BLaER1 (cell line): ENCODE results near the gene DLG2.

Source experiments
- H3K27ac ChIP-seq: shearing (Covaris generic); formaldehyde crosslinking; 2 replicates; pipeline ENCODE4 v1.8.1; 2022
- H3K27me3 ChIP-seq: shearing (Covaris generic); formaldehyde crosslinking; 2 replicates; pipeline ENCODE4 v1.8.1; 2022
- H3K36me3 ChIP-seq: shearing (Covaris generic); formaldehyde crosslinking; 2 replicates; pipeline ENCODE4 v1.8.1; 2022
- H3K4me1 ChIP-seq: shearing (Covaris generic); formaldehyde crosslinking; 2 replicates; pipeline ENCODE4 v1.8.1; 2022
- H3K4me2 ChIP-seq: shearing (Covaris generic); formaldehyde crosslinking; 2 replicates; pipeline ENCODE4 v1.8.1; 2022
- H3K4me3 ChIP-seq: shearing (Covaris generic); formaldehyde crosslinking; 2 replicates; pipeline ENCODE4 v1.8.1; 2022
- H3K9ac ChIP-seq: shearing (Covaris generic); formaldehyde crosslinking; 2 replicates; pipeline ENCODE4 v1.8.1; 2022
- H3K9me3 ChIP-seq: shearing (Covaris generic); formaldehyde crosslinking; 2 replicates; pipeline ENCODE4 v1.8.1; 2022
- H4K20me1 ChIP-seq: shearing (Covaris generic); formaldehyde crosslinking; 2 replicates; pipeline ENCODE4 v1.8.1; 2022
- Cebpa-rat ChIP-seq: shearing (Covaris generic); IDR thresholded peaks from 2 replicates; pipeline ENCODE4 v1.8.1; 2022

DLG2 gene

DNA sequence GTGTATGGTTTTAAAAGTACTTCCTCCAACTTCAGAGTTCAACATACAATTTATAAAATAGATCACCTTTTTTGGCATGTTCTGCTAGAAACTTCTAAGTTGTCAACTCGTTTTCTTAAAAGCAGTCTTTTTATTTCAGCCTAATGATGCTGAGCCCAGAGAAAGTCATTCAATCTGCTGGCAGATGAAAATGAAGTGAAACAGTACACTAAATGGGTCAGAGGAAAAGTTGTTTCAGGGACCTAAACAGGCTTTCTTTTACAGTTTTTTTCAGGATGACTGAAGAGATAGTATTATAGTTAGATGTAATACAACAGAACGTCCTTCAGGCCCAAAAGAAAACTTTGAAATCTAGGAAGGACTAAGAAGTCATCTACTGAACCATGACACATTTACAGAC lies 1498.3 kb downstream of the DLG2 start:
- Histone ChIP-seq H3K27ac (no peak overlapping the region), H3K4me2 (0 out of 2 replicates have a peak overlapping the region, but pooled peaks have one; percentile 18), H3K4me1 (peaks cover 9% of the 10 kb centered on the region), H3K4me3 (no peak overlapping the region), H3K27me3 (no peaks in the 10 kb centered on the region), H4K20me1 (no peaks in the 10 kb centered on the region), H3K36me3 (no peaks in the 10 kb centered on the region), H3K9me3 (no peaks in the 10 kb centered on the region), H3K9ac (no peak overlapping the region)
- TF ChIP-seq Cebpa-rat: no peak

DNA sequence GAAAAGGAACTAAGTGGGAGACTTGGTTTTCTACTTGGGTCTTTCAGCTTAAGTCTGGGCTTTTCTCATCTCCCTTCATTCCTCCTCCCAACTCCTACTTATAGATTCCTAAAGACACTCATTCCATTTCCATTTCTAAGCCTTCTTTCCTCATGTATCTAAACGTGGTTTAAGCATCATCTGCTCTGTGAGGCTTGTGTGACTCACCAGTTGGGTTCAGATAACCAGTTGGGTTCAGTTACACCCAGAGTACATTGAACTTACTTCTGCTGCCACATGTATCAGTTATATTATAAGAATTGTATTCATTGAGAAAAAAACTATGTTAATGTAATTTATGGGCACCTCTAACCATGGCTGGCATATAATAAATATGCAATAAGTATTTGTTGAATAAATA lies 1509.8 kb downstream of the DLG2 start:
- H3K27ac ChIP-seq: no peak overlapping the region
- H3K4me1 ChIP-seq: no peaks in the 10 kb centered on the region
- TF ChIP-seq Cebpa-rat: no peak
- no peaks in the 10 kb centered on the region; the same call in 1 of the 2 replicates for H3K9me3 ChIP-seq
- H3K4me3 ChIP-seq: no peak overlapping the region
- H3K36me3 ChIP-seq: no peaks in the 10 kb centered on the region
- no peak overlapping the region for H3K9ac ChIP-seq
- H4K20me1 ChIP-seq: no peaks in the 10 kb centered on the region
- no peak overlapping the region for H3K4me2 ChIP-seq
- no peaks in the 10 kb centered on the region for H3K27me3 ChIP-seq

DNA sequence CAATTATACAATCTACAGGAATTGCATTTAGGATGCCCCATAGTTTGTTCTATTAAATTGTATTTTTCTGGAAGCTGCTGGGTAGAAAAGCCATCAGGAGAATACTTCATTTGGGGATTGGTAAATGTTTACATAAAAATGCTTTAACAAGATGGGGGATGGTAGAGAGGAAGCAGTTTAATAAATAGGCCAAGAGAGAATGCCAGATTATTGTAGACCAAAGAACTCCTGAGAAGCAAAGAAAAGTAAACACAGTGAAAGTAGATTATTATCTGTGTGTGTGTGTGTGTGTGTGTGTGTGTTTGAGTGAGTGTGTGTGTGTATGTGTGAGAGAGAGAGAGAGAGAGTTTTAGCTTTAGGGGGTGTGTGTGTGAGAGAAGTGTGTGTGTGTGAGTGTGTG lies 1520.6 kb downstream of the DLG2 start:
- no peak for TF ChIP-seq Cebpa-rat
- H4K20me1 ChIP-seq: no peaks in the 10 kb centered on the region
- no peaks in the 10 kb centered on the region for H3K27me3 ChIP-seq
- no peak overlapping the region for H3K27ac ChIP-seq
- no peak overlapping the region for H3K4me3 ChIP-seq
- no peak overlapping the region for H3K9ac ChIP-seq
- no peaks in the 10 kb centered on the region for H3K4me1 ChIP-seq
- no peaks in the 10 kb centered on the region for H3K9me3 ChIP-seq
- H3K36me3 ChIP-seq: no peaks in the 10 kb centered on the region
- no peak overlapping the region for H3K4me2 ChIP-seq

DNA sequence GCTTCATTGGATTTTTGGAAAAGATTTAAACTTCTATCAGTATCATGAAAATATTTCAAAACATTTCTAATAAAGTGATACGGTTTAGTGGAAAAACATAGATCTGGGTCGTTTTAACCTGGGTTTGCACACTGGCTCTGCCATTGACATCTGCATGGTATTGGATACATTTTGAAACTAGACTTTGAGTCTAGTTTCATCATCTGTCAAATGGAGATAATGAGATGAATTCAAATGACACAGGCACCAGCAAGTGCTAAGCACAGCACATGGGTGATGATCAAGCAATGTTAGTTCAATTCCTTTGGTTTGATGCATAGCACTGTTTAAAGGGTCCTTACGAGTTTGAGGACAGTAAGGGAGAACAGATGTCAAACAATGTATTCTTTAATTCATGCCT lies 1522.0 kb downstream of the DLG2 start:
- Histone ChIP-seq H3K4me2 (no peak overlapping the region), H3K9ac (no peak overlapping the region), H4K20me1 (no peaks in the 10 kb centered on the region), H3K4me3 (no peak overlapping the region), H3K4me1 (no peaks in the 10 kb centered on the region), H3K27ac (no peak overlapping the region), H3K27me3 (no peaks in the 10 kb centered on the region), H3K9me3 (no peaks in the 10 kb centered on the region), H3K36me3 (no peaks in the 10 kb centered on the region)
- no peak for TF ChIP-seq Cebpa-rat

DNA sequence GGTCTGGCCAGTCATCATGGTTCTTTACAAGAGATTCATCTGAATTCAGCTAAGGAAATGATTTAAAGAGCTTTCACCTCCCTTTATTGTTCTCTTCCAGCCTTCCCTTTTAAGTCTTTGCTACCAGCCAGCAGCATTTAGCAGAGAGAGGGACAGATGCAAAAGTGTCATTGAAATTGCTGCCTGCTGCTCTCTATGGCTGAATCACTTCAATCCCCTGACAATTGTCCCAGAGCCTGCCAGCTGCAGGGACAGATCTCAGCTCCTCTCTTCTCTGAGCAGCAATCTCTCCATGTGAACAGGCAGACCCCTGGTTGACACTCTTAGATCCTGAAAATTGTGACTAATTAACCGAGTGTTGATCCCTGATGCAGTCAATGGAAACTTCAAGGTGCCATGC lies 1524.0 kb downstream of the DLG2 start:
- no peak for TF ChIP-seq Cebpa-rat
- Histone ChIP-seq H3K4me1 (no peaks in the 10 kb centered on the region), H3K9ac (no peak overlapping the region), H3K4me2 (no peak overlapping the region), H3K9me3 (no peaks in the 10 kb centered on the region), H4K20me1 (no peaks in the 10 kb centered on the region), H3K36me3 (no peaks in the 10 kb centered on the region), H3K4me3 (no peak overlapping the region), H3K27ac (no peak overlapping the region), H3K27me3 (no peaks in the 10 kb centered on the region)

DNA sequence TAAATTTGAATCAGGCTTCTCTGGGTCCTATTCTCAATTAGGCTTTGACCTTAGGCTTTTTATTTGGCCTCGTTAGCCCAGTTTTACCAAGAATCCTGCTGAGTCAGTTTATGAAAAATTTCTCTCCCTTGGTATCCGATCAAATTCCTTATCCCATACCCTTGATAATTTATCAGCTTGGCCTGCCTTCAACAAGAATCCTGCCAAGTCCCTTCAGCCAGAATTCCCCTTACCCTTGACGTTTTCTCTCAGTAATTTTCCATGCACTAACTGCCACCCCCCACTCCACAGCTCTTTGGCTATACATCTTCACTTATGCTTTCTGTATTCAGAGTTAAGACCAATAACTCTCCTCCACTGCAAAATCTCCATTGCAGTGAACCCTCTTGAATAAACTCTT lies 1530.0 kb downstream of the DLG2 start:
- H3K9ac ChIP-seq: no peak overlapping the region
- no peak overlapping the region for H3K4me2 ChIP-seq
- no peak for TF ChIP-seq Cebpa-rat
- H3K4me3 ChIP-seq: no peak overlapping the region
- no peak overlapping the region for H3K27ac ChIP-seq
- H3K36me3 ChIP-seq: no peaks in the 10 kb centered on the region
- H3K9me3 ChIP-seq: no peaks in the 10 kb centered on the region
- H4K20me1 ChIP-seq: no peaks in the 10 kb centered on the region
- H3K27me3 ChIP-seq: no peaks in the 10 kb centered on the region
- no peaks in the 10 kb centered on the region for H3K4me1 ChIP-seq

GRCh38 chr11:84091212-84091986 lies 1535.7 kb downstream of the DLG2 start:
- H3K4me1 ChIP-seq: no peaks in the 10 kb centered on the region
- H3K9ac ChIP-seq: no peak overlapping the region
- H4K20me1 ChIP-seq: no peaks in the 10 kb centered on the region
- no peaks in the 10 kb centered on the region for H3K27me3 ChIP-seq
- H3K4me2 ChIP-seq: no peak overlapping the region
- no peaks in the 10 kb centered on the region for H3K9me3 ChIP-seq
- TF ChIP-seq Cebpa-rat: no peak
- no peaks in the 10 kb centered on the region for H3K36me3 ChIP-seq
- no peak overlapping the region for H3K4me3 ChIP-seq
- H3K27ac ChIP-seq: no peak overlapping the region

DNA sequence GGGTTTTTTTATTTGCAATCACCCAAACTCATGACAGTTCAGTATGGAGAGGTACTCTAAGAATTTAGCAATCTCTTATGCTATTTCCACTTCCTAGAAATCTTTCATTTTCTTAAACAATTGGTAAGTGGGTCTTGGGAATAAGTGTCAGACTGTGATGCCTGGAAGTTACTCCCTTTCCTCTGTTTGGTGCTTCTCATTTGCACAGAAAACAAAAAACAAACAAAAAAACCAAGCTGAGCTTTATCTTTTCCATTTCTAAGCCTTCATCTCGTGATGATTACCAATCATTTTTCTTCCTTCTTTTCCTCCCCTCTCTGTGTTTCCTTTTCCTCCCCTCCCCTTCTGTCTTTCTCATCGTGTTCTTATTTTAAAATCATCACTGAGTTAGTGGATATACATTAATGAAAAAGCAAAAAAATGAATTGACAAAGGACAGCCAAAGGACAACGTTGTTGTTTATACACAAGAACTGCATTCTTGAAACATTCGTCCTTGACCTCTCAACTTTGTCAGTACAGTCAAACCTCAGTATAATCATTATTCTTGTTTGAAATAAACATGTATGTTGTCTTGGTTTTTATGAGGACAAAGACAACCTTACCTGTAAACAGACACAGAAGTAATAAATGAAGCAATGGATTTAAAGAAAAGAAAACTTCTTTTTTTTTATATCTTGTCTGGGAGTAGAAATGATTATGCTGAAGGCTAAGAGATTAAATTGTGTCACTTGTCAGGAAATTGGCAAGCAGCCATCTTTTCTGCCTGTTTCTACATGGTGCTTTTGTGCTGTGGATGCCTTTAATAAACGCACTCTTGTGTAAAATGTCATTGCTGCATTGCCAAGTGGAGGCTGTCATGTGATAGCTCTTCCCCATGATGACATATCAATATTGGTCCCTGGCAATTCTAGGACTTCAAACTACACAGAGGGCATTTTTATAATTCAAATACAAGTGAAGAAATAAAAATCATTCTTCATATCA lies 1537.8 kb downstream of the DLG2 start:
- no peaks in the 10 kb centered on the region for H3K36me3 ChIP-seq
- no peaks in the 10 kb centered on the region for H3K4me1 ChIP-seq
- no peaks in the 10 kb centered on the region for H3K27me3 ChIP-seq
- no peaks in the 10 kb centered on the region for H3K9me3 ChIP-seq
- no peaks in the 10 kb centered on the region for H4K20me1 ChIP-seq
- TF ChIP-seq Cebpa-rat: no peak
- H3K9ac ChIP-seq: no peak overlapping the region
- no peak overlapping the region for H3K27ac ChIP-seq
- H3K4me3 ChIP-seq: no peak overlapping the region
- H3K4me2 ChIP-seq: no peak overlapping the region

DNA sequence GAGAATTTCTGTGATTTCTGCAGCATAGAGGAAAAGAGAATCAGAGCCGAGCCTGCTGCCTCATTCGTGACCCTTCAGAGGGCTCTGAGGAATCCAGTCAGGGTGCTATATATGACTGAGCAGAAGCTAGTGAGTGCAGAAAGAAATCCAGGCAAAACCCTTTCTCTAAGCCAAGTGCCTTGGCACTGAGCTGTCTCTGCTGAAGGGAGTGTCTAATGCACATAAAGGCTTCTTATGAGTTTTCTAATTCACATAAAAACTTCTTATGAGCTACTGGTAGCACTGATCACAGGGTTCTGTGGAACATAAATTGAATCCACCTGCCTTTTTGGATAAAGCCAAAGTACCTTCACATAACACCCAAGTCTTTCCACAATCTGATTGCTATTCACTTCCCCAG lies 1555.3 kb downstream of the DLG2 start:
- no peaks in the 10 kb centered on the region for H4K20me1 ChIP-seq
- H3K4me3 ChIP-seq: no peak overlapping the region
- H3K4me2 ChIP-seq: no peak overlapping the region
- H3K27me3 ChIP-seq: no peaks in the 10 kb centered on the region
- no peak overlapping the region for H3K27ac ChIP-seq
- no peak overlapping the region for H3K9ac ChIP-seq
- no peaks in the 10 kb centered on the region for H3K4me1 ChIP-seq
- H3K36me3 ChIP-seq: no peaks in the 10 kb centered on the region
- H3K9me3 ChIP-seq: no peaks in the 10 kb centered on the region
- no peak for TF ChIP-seq Cebpa-rat

DNA sequence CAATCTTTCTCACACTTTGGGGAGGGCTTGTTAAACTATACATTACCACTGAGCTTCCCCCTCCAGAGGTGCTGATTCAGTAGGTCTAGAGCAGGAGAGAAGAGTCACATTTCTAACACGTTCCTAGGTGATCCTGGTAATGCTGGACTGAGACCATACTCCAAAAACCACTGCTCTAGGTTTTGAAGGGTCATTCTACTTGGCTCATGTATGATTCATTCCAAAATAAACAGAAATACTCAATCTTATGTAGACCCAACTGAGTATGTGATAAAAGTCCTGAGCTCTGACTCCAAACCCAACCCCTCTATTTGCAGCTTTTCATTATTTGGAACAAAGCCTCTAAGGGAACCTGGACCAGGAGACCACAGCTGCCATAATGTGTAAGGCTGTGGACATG lies 1558.1 kb downstream of the DLG2 start:
- Histone ChIP-seq H3K9me3 (no peaks in the 10 kb centered on the region), H3K4me2 (no peak overlapping the region), H3K36me3 (no peaks in the 10 kb centered on the region), H3K4me3 (no peak overlapping the region), H3K27ac (no peak overlapping the region), H3K27me3 (no peaks in the 10 kb centered on the region), H3K9ac (no peak overlapping the region), H4K20me1 (no peaks in the 10 kb centered on the region), H3K4me1 (no peaks in the 10 kb centered on the region)
- no peak for TF ChIP-seq Cebpa-rat
